SK-N-MC (cell line): ENCODE results near the gene TNIP1.

Experiments used
- DNase-seq: peaks from one replicate; pipeline ENCODE4 v3.0.0-alpha.2; 2011; ENCODE audit warnings: low read depth, low spot score
- H3K27ac ChIP-seq: fragments of 200-600 bp; sonication (generic); 2 replicates; pipeline ENCODE4 v1.5.1; 2016; ENCODE audit warnings: mixed run types
- H3K36me3 ChIP-seq: fragments of 200-600 bp; sonication (generic); 2 replicates; pipeline ENCODE4 v1.6.1; 2017; ENCODE audit warnings: antibody characterized with exemption, low read length, mixed read lengths; ENCODE audit not compliant: insufficient read depth
- H3K4me3 ChIP-seq: fragments of 200-600 bp; sonication (generic); 2 replicates; pipeline ENCODE4 v1.5.1; 2016
- H3K9ac ChIP-seq: fragments of 200-600 bp; sonication (generic); 2 replicates; pipeline ENCODE4 v1.8.0; 2017; ENCODE audit warnings: mixed run types, mixed read lengths; ENCODE audit not compliant: insufficient read length
- H3K9me3 ChIP-seq: fragments of 200-600 bp; sonication (generic); 2 replicates; pipeline ENCODE4 v1.6.1; 2017; ENCODE audit warnings: low read depth, mild to moderate bottlenecking, antibody characterized with exemption, low read length, moderate library complexity, mixed read lengths
- EZH2 ChIP-seq: fragments of 200-600 bp; sonication (generic); IDR thresholded peaks from one replicate; pipeline ENCODE4 v1.6.1; 2017; ENCODE audit warnings: antibody characterized with exemption
- FOXP2 ChIP-seq: optimal IDR thresholded peaks from 2 replicates; pipeline ENCODE3; 2011; ENCODE audit warnings: mild to moderate bottlenecking, moderate library complexity; ENCODE audit not compliant: insufficient read depth; ENCODE audit errors: extremely low read length, control extremely low read depth
- POLR2AphosphoS5 ChIP-seq: IDR thresholded peaks from 2 replicates; pipeline ENCODE4 v1.6.1; 2012; ENCODE audit warnings: mild to moderate bottlenecking, low read depth, low read length, borderline replicate concordance

Gene TNIP1

GRCh38 chr5:151098768-151099121 is 17.9 kb upstream of the TNIP1 start:
- Histone ChIP-seq H3K9me3 (no peaks in the 10 kb centered on the region), H3K36me3 (peaks cover 14% of the 10 kb centered on the region), H3K9ac (no peak overlapping the region), H3K4me3 (no peak overlapping the region), H3K27ac (no peak overlapping the region)
- no peak for DNase-seq
- TF ChIP-seq EZH2, result no peak
- TF ChIP-seq FOXP2, result no peak
- no peak for TF ChIP-seq POLR2AphosphoS5

GRCh38 chr5:151097820-151098767 is 17.3 kb upstream of the TNIP1 start:
- TF ChIP-seq EZH2 (no peak), POLR2AphosphoS5 (no peak), FOXP2 (no peak)
- Histone ChIP-seq H3K36me3 (peaks cover 9% of the 10 kb centered on the region; the same call in 1 of the 2 replicates), H3K27ac (no peak overlapping the region), H3K4me3 (no peak overlapping the region), H3K9me3 (no peaks in the 10 kb centered on the region), H3K9ac (no peak overlapping the region)
- no peak for DNase-seq

GRCh38 chr5:151097061-151097460 is 16.2 kb upstream of the TNIP1 start:
- H3K36me3 ChIP-seq, result peaks cover 4% of the 10 kb centered on the region; the same call in 1 of the 2 replicates
- H3K4me3 ChIP-seq, result no peak overlapping the region
- no peak overlapping the region for H3K9ac ChIP-seq
- TF ChIP-seq POLR2AphosphoS5 (no peak), FOXP2 (no peak), EZH2 (no peak)
- no peak for DNase-seq
- H3K9me3 ChIP-seq, result no peaks in the 10 kb centered on the region
- no peak overlapping the region for H3K27ac ChIP-seq

- Histone ChIP-seq H3K4me3 (no peak overlapping the region), H3K9ac (no peak overlapping the region), H3K36me3 (no peaks in the 10 kb centered on the region), H3K9me3 (no peaks in the 10 kb centered on the region), H3K27ac (no peak overlapping the region)
- DNase-seq, result no peak
- no peak for TF ChIP-seq FOXP2
- no peak for TF ChIP-seq POLR2AphosphoS5
These were observed 15.2 kb upstream of the TNIP1 start for GRCh38 chr5:151096001-151096373.

GRCh38 chr5:151095341-151096000 is 14.6 kb upstream of the TNIP1 start:
- Histone ChIP-seq H3K9ac (no peak overlapping the region), H3K4me3 (no peak overlapping the region), H3K9me3 (no peaks in the 10 kb centered on the region), H3K36me3 (no peaks in the 10 kb centered on the region), H3K27ac (no peak overlapping the region)
- no peak for TF ChIP-seq POLR2AphosphoS5
- no peak for TF ChIP-seq EZH2
- TF ChIP-seq FOXP2, result no peak
- no peak for DNase-seq

GRCh38 chr5:151094852-151095245 is 14.0 kb upstream of the TNIP1 start:
- H3K27ac ChIP-seq, result no peak overlapping the region
- TF ChIP-seq FOXP2 (no peak), EZH2 (no peak), POLR2AphosphoS5 (no peak)
- H3K36me3 ChIP-seq, result no peaks in the 10 kb centered on the region
- no peak for DNase-seq
- no peak overlapping the region for H3K4me3 ChIP-seq
- no peak overlapping the region for H3K9ac ChIP-seq
- no peaks in the 10 kb centered on the region for H3K9me3 ChIP-seq

GRCh38 chr5:151094030-151094851 is 13.4 kb upstream of the TNIP1 start:
- Histone ChIP-seq H3K27ac (0 out of 2 replicates have a peak overlapping the region, but pooled peaks have one; percentile 0), H3K9me3 (no peaks in the 10 kb centered on the region), H3K4me3 (no peak overlapping the region), H3K9ac (no peak overlapping the region), H3K36me3 (no peaks in the 10 kb centered on the region)
- TF ChIP-seq POLR2AphosphoS5, result no peak
- TF ChIP-seq FOXP2, result no peak
- TF ChIP-seq EZH2, result no peak
- no peak for DNase-seq

GRCh38 chr5:151093476-151093889 is 12.6 kb upstream of the TNIP1 start:
- H3K9ac ChIP-seq, result no peak overlapping the region
- H3K36me3 ChIP-seq, result no peaks in the 10 kb centered on the region
- 0 out of 2 replicates have a peak overlapping the region, but pooled peaks have one; percentile 0 for H3K27ac ChIP-seq
- H3K4me3 ChIP-seq, result no peak overlapping the region
- TF ChIP-seq FOXP2 (no peak), POLR2AphosphoS5 (no peak), EZH2 (no peak)
- no peak for DNase-seq
- H3K9me3 ChIP-seq, result no peaks in the 10 kb centered on the region
